Ascending aorta (tissue), 2 donors: Measurements from ENCODE around the gene TMPRSS11D. TPM values are rescaled to one million over a fixed set of nuclear protein-coding genes. Genes with fewer than 3 reads are reported as not detected.

Experiments used
- DNase-seq, 2 donors: peaks; one replicate each; pipeline ENCODE4 v3.0.0-alpha.2; 2019; ENCODE audit warnings: low spot score in 2 of 2
- H3K27ac ChIP-seq, 2 donors: fragments of 200-600 bp; sonication (generic); one replicate each; pipeline ENCODE4 v1.5.1; 2016 to 2017; ENCODE audit warnings: mild to moderate bottlenecking in 1 of 2
- H3K27me3 ChIP-seq: fragments of 200-600 bp; sonication (generic); one replicate; pipeline ENCODE4 v1.5.1; 2017
- H3K36me3 ChIP-seq, 2 donors: fragments of 200-600 bp; sonication (generic); one replicate each; pipeline ENCODE4 v1.5.1; 2016
- H3K4me1 ChIP-seq, 2 donors: fragments of 200-600 bp; sonication (generic); one replicate each; pipeline ENCODE4 v1.5.1; 2016 to 2017; ENCODE audit warnings: mild to moderate bottlenecking in 1 of 2
- H3K4me3 ChIP-seq, 2 donors: fragments of 200-600 bp; sonication (generic); one replicate each; pipeline ENCODE4 v1.5.1; 2016 to 2017; ENCODE audit warnings: mild to moderate bottlenecking in 1 of 2
- H3K9me3 ChIP-seq, 2 donors: fragments of 200-600 bp; sonication (generic); one replicate each; pipeline ENCODE4 v1.5.1; 2016
- CTCF ChIP-seq, 3 experiments: fragments of 200-600 bp in 2 of 3; fragments of 450-650 bp in 1 of 3; sonication (generic) in 2 of 3; IDR thresholded peaks; one replicate each; pipeline ENCODE4 v1.5.1; 2016 to 2019; ENCODE audit warnings: antibody characterized with exemption in 3 of 3, mild to moderate bottlenecking in 1 of 3, moderate library complexity in 1 of 3
- intact Hi-C: fragments of 100-400 bp; cut with DNase I; formaldehyde crosslinking; loops from one replicate; pipeline ENCODE4 v1.15.1; 2023
- total RNA-seq: library from RNA; depleted of rRNA; stranded (reverse); fragments of >200 nt; gene quantifications from one replicate; pipeline ENCODE4 v1.1.0, GENCODE V29; 2016

Gene TMPRSS11D
- total RNA-seq, 1 donor from 2014 or later = not detected

DNA sequence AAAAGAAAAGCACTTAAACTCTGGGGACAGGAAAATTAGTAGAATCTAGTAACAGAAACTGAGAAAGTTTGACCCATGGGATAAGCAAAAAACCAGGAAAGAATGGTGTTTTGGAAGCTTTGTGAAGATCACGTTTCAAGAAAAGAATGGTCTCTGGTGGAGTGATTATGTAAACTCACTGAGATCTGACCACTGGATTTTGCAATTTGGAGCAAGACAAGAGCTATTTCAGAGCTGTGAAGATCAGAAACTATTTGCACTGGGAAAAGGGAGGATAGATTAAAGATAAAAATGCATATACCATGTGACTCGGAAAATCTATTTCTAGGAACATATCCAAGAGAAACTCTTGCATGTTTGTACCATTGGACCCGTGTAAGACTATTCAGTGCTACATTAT is 4.3 kb downstream of the TMPRSS11D start:
- no peak for DNase-seq
- Histone ChIP-seq H3K9me3 (no peaks in the 10 kb centered on the region), H3K36me3 (no peaks in the 10 kb centered on the region), H3K4me3 (no peak overlapping the region), H3K4me1 (no peaks in the 10 kb centered on the region), H3K27ac (no peak overlapping the region), H3K27me3 (no peaks in the 10 kb centered on the region)
- no peak for TF ChIP-seq CTCF (IDR thresholded peaks at IDR 0.05)
- intact Hi-C loops = no loop called here

DNA sequence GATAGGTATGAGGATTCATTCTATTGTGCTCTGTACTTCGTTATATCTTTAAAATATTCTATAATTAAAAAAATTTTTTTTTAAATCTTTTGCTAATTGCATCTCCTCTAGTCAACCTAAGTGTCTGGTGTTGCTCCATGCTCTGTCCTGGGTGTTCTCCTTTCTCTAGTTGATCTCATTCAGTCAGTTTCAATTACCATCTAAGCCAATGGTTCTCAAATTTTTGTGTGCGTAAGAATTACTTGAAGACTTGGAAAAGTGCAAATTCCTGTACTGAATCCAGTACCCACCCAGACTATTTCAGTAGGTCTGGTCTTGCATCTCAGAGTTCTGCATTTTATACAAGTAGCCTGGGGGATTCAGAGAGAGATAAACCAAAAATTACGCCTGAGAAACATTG is 6.7 kb downstream of the TMPRSS11D start:
- Histone ChIP-seq H3K36me3 (no peaks in the 10 kb centered on the region), H3K27ac (no peak overlapping the region), H3K9me3 (no peaks in the 10 kb centered on the region), H3K4me3 (no peak overlapping the region), H3K4me1 (no peaks in the 10 kb centered on the region), H3K27me3 (no peaks in the 10 kb centered on the region)
- intact Hi-C loops = no loop called here
- DNase-seq = no peak
- TF ChIP-seq CTCF (IDR thresholded peaks at IDR 0.05) = no peak

DNA sequence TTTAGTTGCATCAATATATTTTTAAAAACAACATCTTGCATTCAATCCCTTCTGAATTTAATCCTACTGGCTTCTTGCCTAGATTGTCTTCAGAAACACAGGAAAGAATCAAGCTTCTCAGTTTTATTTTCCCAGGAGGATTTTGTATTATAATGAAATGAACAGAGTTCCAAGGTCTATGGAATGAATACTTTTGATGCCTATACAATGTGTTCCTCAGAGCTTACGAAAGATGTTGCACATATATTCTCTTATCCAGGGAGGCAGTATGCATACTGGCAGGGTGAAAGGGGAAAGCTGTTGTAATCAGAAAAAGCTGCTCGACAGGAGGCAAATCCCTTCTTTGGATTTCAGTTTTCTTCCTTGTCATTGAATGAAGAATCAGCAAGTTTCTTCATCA is 8.8 kb downstream of the TMPRSS11D start:
- Histone ChIP-seq H3K4me3 (no peak overlapping the region), H3K9me3 (no peaks in the 10 kb centered on the region), H3K27me3 (no peaks in the 10 kb centered on the region), H3K36me3 (no peaks in the 10 kb centered on the region), H3K27ac (no peak overlapping the region), H3K4me1 (no peaks in the 10 kb centered on the region)
- no peak for TF ChIP-seq CTCF (IDR thresholded peaks at IDR 0.05)
- no peak for DNase-seq
- intact Hi-C loops = no loop called here

- no peaks in the 10 kb centered on the region for H3K9me3 ChIP-seq
- intact Hi-C loops = no loop called here
- TF ChIP-seq CTCF (IDR thresholded peaks at IDR 0.05) = no peak
- no peaks in the 10 kb centered on the region for H3K36me3 ChIP-seq
- no peak for DNase-seq
- H3K4me3 ChIP-seq = no peak overlapping the region
- H3K27ac ChIP-seq = no peak overlapping the region
- H3K4me1 ChIP-seq = no peaks in the 10 kb centered on the region
- no peaks in the 10 kb centered on the region for H3K27me3 ChIP-seq
These were observed 10.7 kb downstream of the TMPRSS11D start for GRCh38 chr4:67873116-67873515.

GRCh38 chr4:67871867-67872266 is 11.9 kb downstream of the TMPRSS11D start:
- Histone ChIP-seq H3K36me3 (no peaks in the 10 kb centered on the region), H3K27ac (no peak overlapping the region), H3K9me3 (peaks cover 0 to 8% of the 10 kb centered on the region in 2 donors), H3K4me3 (no peak overlapping the region), H3K27me3 (no peaks in the 10 kb centered on the region), H3K4me1 (no peaks in the 10 kb centered on the region)
- intact Hi-C loops = no loop called here
- no peak for DNase-seq
- no peak for TF ChIP-seq CTCF (IDR thresholded peaks at IDR 0.05)

DNA sequence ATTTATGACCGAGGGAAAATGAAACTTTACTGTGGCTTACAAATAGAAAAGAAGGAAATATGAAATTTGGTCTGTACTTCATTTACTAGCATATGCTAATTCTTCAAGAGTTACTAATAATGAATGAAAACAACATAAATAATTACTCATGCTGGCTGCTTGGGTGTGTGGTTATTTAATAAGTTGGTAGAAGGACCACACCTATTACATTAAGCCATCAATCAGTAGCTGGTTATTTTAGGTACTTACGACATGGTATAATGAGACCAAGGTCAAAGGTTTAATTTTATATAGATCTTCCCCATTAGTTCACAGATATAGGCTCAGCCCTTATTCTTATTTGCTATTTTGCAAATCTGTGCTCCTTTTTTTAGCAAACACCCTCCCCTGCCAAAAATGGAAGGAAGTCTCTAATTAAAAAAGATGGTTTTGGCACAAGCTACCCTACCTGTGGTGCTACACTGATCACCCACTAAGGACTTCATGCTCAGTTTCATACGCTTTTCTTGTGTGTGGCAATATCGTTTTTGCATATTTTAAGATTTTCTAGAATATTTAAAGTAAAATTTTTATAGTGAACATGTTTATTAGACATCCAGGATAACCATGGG is 14.1 kb downstream of the TMPRSS11D start:
- H3K27ac ChIP-seq = no peak overlapping the region
- H3K27me3 ChIP-seq = no peaks in the 10 kb centered on the region
- H3K9me3 ChIP-seq = peaks cover 0 to 8% of the 10 kb centered on the region in 2 donors
- intact Hi-C loops = no loop called here
- no peaks in the 10 kb centered on the region for H3K36me3 ChIP-seq
- H3K4me3 ChIP-seq = no peak overlapping the region
- H3K4me1 ChIP-seq = no peaks in the 10 kb centered on the region
- TF ChIP-seq CTCF (IDR thresholded peaks at IDR 0.05) = no peak
- no peak for DNase-seq
